ENCODE measurements around the gene EPHA4.

DNA sequence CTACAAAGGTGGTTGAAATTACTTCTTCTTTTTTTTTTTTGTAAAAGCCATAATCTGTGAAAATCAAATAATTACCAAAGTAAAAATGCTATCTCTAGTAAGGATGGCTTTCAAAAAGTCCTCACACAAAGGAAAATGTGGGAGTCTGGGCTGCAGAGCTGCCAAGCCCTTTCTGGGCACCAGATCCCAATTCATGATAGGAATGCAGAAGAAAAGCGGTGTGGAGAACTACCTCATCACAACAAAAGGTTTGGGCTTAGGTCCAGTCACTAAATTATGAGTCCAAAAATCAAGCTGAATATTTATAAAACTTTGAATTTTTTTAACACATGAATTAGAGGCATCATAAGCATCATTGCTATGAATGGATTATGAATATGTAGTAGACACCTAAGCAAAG, 30.8 kb upstream of the EPHA4 start:
- TF ChIP-seq EZH2phosphoT487 (IDR thresholded peaks at IDR 0.05; ENCODE audit: low read depth) (no peak), CTCF (IDR thresholded peaks at IDR 0.05; ENCODE audit: low read depth, low read length) (no peak)
